GM12864 (cell line): ENCODE measurements around the gene RCAN1.
"Not testable (repeated sequence)": the region's sequence is repeated elsewhere in the genome, so short reads cannot be mapped to it uniquely, and the experiment has no call there.

ENCODE experiments used
- DNase-seq: peaks from one replicate; pipeline ENCODE4 v3.0.0-alpha.2; 2011; ENCODE audit warnings: low read depth
- H3K4me3 ChIP-seq: 2 replicates; pipeline ENCODE4 v1.5.1; 2011; ENCODE audit warnings: mild to moderate bottlenecking, low read depth, low read length, control low read depth
- CTCF ChIP-seq: IDR thresholded peaks from 2 replicates; pipeline ENCODE4 v1.5.1; 2011; ENCODE audit warnings: low read depth, mild to moderate bottlenecking, moderate library complexity, low read length, control low read depth, inconsistent platforms; ENCODE audit errors: missing control alignments

Gene RCAN1

GRCh38 chr21:34570313-34570712 lies 44.6 kb downstream of the RCAN1 start:
- no peak for TF ChIP-seq CTCF
- no peak for DNase-seq

GRCh38 chr21:34569381-34569979 lies 45.4 kb downstream of the RCAN1 start:
- H3K4me3 ChIP-seq, result no peak overlapping the region
- no peak for DNase-seq
- no peak for TF ChIP-seq CTCF

More at GRCh38 chr21:34570313-34570712, 44.6 kb downstream of the RCAN1 start:
- H3K4me3 ChIP-seq, result no peak overlapping the region

GRCh38 chr21:34568801-34569200 lies 46.1 kb downstream of the RCAN1 start:
- DNase-seq, H3K4me3 ChIP-seq: not testable (repeated sequence)

GRCh38 chr21:34567604-34568155 lies 47.2 kb downstream of the RCAN1 start:
- no peak for TF ChIP-seq CTCF
- H3K4me3 ChIP-seq, result no peak overlapping the region
- no peak for DNase-seq

GRCh38 chr21:34565238-34565637 lies 49.7 kb downstream of the RCAN1 start:
- no peak for TF ChIP-seq CTCF
- no peak for DNase-seq
- no peak overlapping the region for H3K4me3 ChIP-seq

- not testable (repeated sequence) for H3K4me3 ChIP-seq, DNase-seq
Measured at GRCh38 chr21:34563370-34563769, 51.5 kb downstream of the RCAN1 start.

GRCh38 chr21:34561806-34562205 lies 53.1 kb downstream of the RCAN1 start:
- DNase-seq, result no peak
- no peak for TF ChIP-seq CTCF
- no peak overlapping the region for H3K4me3 ChIP-seq

- no peak for DNase-seq
- no peak for TF ChIP-seq CTCF
- no peak overlapping the region for H3K4me3 ChIP-seq
Measured at GRCh38 chr21:34560609-34561008, 54.3 kb downstream of the RCAN1 start.
